ENCODE data around the gene EPHA4.

EPHA4 gene

DNA sequence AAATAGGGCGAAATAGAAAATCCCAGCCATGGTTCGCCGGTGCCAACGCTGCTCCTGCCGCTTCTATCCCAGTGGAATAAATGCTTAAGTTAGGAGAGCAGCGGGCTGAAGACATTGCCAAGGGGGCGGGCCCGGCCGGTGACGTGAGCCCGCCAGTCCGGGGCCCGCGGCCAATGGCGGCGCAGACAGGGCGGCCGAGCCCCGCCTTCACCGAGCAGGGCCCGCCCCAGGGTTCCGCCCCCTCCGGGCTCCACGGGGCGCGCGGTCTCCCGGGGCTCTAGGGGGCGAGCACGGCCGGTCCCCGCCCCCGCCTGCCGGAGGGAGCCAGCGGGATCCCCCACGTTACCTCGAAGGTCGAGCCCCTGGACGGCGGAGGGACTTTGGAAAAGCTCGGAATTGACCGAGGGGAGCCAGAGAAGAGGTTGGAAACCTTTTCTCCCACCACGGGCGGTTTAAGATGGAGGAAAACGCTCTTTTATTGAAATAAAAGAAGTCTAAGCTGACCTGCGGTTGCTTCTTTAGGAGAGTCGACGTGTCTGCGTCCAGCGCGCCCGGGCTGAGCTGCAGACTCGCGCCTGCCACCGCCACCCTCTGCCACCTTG lies at the start of gene EPHA4:
EPHA4 (minus strand) TSS at position 86 of the 602 bp plus-strand sequence; CDS start at position 30, 56 bp downstream.
- peak; percentile 79 for DNase-seq

DNA sequence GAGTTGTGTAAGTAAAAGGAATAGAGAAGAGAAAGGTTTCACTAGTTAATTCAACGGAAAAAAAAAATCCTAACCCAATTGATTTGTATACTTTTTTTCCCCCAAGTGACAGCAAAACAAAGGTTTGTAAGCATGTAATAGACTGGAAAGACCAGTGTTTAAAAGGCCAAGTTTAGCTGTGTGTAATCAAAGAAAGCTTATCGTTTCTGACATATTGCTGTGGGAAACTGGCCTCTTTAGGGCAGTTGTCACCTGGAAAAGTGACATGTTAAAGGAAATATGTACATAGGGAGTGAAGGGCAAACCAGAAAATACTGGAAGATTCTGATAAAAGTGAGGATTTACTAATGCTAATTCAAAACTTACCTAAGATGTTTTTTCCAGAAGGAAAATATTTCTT lies 45.9 kb upstream of the EPHA4 start:
- no peak for DNase-seq

DNA sequence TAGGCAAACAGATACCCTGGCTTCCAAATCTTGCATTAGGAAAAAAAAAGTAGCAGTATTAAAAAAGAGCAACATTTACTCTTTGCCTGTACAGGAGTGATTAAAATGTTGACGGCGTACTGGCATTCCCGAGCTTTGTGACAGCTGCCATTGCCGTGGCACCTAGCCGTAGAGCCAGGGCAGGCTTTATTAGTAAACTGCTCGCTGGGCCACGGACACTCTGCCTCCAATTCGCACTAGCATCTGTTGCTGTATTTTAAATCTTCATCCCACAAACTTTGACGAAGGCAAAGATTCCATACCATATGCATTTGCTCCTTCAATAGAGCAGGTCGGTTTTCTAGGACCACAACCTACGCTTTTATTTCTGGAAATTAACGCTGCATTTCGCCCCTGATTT lies 44.5 kb upstream of the EPHA4 start:
- no peak for DNase-seq

DNA sequence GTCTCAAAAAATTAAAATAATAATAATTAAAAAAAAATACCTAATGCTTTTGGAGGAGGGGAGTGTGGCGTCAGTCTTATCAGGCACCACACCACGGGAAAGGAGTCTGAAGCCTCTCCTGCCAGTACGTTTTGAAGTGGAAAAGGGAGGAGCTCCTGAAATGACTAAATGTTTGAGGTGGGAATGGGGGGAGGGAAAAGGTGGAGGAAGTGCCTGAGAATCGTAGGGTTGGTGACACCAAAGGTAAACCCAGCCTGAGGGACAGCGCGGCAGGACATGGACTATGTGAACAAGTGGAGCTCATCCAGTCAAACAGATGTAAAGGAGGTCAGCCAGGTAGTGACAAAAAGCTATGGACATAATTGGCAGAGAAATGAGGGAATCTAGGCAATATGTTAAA lies 42.2 kb upstream of the EPHA4 start:
- DNase-seq: peak; percentile 7

DNA sequence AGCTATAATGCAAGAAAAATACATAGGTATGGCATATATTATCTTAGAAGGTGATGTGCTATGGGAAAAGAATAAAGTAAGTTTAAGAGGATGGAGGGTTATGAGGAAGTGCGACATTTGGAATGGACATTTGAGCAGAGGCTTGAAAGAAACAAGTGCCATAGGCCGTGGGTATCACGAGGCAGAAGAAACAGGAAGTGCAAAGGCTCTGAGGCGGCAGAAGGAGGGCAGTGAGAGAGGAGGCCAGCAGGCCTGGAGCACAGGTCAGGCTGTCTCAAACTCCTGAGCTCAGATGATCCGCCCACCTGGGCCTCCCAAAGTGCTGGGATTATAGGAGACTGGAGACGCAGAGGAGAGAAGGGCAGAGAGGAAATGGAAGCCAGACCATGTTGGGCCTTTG lies 40.7 kb upstream of the EPHA4 start:
- DNase-seq: no peak

DNA sequence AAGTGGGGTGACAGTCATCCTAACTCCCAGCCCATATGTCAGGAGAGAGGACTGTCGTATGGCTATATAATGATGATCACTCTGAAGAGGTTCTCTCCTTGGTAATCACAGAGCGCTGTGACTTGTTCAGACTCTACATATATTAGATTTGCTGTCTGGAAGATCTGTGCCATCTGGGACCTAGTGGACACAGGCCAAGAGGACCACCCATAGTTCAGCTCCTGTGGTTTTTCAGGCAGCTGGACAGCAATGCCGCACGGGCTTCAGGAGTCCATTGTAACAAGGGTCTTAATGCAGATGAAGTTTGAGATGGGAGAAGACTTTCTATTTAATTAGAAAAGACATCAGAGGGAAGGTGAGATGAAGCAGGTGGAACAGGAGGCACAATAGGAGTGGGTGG lies 40.1 kb upstream of the EPHA4 start:
- DNase-seq: no peak

DNA sequence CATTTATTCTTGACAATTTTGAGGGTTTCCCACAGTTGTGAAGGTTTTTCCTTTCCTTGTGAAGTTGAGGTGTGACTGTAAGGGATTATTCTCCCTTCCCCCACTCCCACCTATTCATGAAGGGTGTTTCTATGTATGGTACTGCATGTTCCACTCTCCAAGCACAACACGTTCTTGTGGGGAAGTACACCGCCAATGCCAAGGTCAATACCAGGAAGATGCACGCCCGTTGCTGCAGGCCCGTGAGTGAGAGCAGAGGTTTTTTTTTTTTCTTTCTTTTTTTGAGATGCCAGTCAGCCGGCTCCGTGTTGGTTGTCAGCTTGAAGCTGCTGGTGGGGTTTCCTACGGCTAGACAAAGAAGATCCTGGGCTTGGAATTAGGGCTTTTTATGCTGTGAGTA lies 38.6 kb upstream of the EPHA4 start:
- DNase-seq: no peak

DNA sequence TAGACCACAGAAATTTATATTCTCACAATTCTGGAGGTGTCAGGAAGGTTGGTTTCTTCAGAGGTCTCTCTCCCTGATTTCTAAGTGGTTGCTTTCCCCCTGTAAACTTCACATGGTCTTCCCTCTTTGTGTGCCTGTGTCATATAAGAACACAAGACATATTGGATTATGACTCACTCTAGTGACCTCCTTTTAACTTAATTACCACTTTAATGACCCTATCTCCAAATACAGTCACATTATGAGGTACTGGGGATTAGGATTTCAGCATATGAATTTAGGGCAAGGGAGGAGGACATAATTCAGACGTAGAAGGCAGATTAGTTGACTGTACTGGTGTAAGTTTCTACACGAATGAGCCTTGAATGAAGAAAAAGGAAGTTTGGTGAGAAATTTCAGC lies 38.2 kb upstream of the EPHA4 start:
- no peak for DNase-seq

DNA sequence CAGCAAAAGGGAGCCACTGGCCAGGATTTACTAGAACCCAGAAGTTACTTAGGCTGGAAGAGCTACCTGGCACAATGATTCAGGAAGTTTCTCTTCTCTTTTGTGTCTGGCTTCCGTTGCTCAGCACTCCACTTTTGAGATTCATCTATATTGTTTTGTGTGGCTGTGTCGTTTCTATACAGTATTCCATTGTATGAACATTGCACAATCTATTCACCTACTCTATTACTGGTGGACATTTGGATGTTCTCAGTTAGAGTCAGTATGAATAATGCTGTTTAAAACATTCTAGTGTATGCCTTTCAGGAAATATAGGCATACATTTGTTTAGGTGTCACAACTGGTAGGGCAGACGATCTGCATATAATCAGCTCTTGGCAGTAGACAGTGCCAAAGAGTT lies 36.3 kb upstream of the EPHA4 start:
- DNase-seq: no peak

DNA sequence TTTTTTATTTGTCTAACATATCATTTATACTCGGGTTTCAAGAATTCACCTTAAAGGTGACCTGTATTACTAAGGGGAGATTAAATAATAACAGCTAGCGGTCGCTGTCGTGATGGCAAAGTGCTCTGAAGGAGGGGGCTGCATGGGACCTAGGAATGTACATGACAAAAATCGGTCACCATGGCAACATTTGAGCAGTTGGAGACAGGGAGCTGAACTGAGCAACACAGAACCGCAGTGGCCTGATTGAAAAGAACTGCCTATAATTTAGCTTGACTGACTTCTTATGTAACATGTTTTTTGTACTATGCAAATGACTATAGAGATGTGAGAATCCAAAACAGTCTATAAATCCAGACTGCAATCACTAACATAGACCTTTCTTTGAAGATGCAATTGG lies 34.3 kb upstream of the EPHA4 start:
- no peak for DNase-seq

DNA sequence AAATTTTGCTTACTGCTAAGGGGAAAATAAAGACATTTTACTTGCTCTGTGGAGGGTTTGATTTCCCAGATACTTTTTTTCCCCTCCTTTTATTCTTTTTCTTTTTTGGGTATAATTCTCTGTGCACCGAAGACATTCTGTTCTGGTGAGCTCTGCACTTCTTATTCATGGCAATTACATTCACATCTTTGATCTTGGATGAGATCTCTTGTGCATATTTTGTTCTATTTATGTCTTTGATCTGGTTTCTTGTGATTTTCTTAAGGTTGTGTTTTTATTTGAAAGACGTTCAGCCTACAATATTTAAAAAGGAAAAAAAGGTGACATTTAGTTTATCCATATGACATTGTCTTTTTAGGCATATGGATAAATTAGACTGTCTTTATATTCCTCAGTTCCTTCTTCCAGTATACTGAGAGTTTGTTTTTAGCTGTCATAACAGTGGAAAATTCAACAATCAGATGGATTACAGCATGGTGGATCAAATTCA lies 33.7 kb upstream of the EPHA4 start:
- DNase-seq: no peak

DNA sequence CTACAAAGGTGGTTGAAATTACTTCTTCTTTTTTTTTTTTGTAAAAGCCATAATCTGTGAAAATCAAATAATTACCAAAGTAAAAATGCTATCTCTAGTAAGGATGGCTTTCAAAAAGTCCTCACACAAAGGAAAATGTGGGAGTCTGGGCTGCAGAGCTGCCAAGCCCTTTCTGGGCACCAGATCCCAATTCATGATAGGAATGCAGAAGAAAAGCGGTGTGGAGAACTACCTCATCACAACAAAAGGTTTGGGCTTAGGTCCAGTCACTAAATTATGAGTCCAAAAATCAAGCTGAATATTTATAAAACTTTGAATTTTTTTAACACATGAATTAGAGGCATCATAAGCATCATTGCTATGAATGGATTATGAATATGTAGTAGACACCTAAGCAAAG lies 30.8 kb upstream of the EPHA4 start:
- no peak for DNase-seq

DNA sequence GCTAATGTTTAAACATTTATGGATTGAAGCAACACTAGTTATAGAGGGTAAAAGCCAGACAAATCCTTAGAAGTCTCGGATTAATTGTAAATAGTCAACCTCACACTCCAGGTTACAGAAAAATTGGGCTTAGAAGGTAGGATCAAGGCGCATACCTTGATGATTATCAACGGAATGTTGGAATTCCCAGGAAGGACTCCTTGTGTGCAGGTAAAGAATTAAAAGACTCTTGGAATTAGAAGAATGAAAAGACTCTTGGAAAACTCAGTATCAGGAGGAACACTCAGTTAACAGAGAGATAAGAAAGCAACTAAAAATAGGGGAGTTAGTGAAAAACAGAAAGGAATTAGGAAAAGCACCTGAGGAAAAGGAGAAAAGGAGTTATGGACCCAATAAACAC lies 29.3 kb upstream of the EPHA4 start:
- no peak for DNase-seq

DNA sequence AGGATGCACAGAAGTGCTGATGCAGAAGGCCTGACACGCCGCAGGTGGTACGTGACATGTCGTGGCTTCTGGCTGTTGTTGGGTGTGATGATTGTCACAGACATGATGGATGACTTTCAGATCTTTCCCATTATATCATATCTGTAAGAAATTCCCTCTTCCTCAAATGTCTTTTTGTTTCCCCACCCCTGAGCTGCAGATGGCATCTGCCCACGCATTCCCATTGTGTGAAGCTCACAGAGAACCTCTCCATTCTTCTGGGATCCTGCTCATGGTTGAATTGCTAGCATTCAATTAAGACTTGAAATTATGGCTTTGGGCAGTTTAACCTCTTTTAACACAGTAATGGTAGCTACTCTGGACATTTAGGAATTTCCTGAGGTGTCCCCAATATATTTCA lies 28.3 kb upstream of the EPHA4 start:
- no peak for DNase-seq

DNA sequence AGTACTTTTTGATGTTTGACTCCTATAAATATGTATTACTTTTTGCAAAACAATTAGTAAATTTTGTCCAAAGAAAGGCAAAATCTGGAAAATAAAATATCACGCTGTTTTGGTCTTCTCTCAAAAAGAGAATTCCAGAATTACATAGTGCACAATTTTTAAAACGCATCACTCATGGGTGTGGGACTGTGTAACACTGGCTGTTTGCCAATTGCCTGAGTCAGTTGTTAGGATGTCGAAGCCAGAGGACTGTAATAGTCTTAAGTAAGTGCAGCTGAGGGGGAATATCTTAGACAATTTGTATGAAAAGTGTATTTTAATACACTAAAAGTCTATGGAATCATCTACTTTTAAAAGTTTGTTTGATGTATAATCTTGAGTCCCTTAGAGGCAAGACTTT lies 24.1 kb upstream of the EPHA4 start:
- DNase-seq: no peak

DNA sequence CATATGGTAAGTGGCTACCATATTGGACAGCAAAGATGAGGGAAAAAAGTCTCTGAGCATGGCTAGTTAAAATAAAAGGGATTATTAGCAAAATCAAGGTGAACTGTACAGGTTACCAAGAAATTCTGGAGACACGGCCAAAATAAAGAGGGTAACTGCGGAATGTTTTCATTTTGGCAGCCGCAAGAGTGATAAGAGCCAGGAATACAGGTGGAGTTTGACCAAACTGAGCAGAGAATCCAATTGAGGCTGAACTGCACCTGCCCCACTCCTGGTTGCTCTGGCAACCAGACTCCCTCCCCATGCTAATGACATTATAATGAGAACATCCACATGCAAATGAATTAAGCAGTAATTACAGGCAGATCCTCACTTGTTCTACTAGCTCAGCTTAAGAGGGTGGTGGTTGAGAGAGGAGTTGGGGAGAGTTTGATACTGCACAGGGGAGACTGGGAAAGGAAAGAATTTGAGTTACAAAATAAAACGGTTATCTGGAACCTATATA lies 18.8 kb upstream of the EPHA4 start:
- DNase-seq: peak; percentile 78

DNA sequence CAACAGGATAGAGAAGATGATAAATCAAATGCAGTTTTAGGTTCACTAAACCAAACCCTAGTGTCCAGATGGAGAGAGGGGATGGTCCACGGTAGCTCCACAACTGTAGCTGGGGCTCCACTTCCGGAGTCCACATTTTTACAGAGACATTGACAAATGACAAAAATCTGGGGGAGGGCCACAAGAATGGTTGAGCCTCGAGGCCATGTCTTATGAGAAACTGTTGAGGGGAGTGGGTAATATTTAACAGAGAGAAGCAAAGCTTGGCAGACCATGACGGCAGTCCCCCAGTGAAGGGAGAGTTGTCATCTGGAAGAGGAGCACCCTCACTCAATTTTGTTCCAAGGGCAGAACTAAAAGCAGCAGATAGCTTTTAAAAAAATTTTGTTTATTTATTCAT lies 17.6 kb upstream of the EPHA4 start:
- no peak for DNase-seq

DNA sequence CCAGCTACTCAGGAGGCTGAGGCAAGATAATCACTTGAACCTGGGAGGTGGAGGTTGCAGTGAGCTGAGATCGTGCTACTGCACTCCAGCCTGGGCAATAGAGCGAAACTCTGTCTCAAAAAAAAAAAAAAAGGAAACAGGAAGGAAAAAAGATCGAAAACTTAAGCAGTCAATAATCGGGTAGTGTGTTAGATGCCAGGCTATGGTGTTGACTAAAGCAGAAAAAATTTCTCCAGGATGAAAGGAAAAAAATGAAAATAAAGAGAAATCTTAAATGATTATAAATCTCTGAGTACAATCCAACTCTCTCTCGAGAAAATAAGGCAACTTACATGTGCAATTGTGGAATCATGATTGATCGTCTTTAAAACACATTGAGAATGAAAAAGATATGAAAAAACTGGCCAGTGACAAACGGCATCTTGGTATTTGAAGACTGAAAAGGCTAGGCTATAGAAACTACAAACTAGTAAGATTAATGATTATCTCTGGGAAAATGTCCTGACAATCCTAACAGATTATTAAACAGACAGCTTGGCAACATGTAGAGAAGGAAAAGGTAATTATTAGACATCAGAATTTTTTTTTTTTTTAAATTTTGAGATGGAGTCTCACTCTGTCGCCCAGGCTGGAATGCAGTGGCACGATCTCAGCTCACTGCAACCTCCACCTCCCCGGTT lies 16.3 kb upstream of the EPHA4 start:
- no peak for DNase-seq

DNA sequence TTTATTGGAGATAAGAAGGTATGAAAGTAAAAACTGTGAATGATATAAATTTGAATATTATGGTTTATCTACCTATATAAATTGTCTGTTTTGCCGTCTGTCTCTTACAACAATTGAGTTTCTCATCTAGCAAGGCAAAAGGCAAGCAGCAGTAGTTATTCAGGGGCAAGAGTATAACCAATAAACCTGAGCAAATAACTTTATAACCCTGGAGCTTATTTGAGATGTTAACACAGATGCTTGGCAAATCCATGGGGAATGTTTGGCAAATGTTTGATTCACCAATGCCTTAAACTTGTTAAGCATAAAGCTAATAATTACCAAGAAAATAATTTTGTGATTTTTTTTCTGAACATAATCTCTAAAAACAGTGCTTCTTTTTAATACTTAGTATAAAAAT lies 9.9 kb upstream of the EPHA4 start:
- DNase-seq: peak; percentile 13

DNA sequence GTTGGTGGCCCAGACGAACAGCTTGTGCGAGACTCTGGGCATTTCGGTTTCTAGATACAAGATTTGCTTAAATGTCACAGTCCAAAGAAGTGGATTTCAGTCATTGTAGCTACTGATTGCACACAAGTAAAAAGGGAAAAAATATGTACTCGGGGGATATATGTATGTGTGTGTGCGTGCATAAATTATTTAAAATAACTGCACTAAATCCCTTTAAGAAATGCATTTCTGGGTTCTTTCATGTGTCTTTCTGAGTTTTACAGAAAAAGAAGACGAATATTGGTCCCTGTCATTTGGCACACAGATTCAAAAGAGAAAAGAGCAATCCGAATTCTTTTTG lies 2.1 kb upstream of the EPHA4 start:
- no peak for DNase-seq

DNA sequence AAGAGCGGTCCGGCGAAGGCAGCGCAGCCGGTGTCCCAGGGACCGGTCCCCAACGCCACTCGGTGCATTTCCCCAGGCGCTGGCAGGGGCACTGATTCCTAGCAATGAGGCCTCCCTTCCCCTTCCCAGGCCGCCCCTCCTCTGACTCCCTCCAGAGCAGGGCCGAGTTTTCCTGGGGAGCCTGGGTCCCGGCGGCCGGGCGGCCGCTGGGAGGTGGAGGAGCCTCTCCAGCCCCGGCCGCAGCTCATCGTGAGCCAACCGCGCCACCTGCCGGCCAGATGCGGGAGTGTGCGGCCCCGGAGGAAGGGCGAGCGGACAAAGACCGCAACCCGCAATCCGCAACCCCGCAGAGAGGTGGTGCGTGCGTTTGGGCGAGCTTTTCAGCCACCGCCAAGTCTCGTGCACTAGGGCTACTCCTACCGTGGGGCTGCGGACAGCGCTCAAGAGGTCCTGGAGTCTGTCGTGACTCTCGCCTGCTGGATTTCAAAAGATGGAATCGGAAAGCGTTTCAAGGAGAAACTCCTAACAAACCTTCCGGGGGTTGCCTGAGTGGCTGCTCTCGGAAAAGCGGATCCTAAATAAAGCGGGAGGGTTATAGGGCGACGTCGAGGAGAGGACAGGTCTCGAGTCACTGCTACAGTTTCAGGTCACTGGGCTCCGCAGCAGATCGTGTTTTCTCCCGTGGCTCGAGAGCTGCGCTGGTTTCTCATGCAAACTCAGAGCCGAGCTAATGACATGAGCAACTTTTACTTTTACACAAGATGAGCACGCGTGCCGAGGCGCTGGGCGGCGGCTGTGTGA lies 1.5 kb upstream of the EPHA4 start:
- peak; percentile 80 for DNase-seq

DNA sequence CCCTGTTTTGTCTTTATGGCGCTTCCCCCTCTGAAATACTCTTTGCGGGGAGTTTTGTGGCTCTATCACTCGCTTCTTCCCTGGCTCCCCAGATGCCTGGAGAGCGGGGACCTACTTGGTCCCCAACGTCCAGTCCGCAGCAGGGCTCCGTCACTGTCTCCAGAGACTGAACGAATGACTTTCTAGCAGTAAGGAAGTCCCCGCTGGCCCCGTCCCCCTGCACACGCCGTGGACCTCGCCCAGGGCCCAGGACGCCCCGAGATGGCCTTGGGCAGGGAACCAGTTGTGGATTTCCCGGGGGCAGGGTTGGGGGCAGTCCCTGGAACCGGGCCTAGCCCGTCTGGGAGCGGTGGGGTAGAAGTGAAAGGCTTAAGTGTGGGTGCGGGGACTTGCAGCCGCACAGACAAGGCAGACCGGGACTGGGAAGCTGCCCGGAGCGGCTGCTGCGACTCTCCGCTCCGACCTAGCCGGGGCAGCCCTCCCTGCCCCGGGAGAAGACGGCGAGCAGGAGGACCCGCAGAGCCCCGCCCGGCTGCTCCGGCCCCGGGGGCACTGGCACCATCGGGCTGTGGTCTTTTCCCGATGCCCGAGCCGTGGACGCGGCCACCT lies 821 bp upstream of the EPHA4 start:
- DNase-seq: peak; percentile 41

DNA sequence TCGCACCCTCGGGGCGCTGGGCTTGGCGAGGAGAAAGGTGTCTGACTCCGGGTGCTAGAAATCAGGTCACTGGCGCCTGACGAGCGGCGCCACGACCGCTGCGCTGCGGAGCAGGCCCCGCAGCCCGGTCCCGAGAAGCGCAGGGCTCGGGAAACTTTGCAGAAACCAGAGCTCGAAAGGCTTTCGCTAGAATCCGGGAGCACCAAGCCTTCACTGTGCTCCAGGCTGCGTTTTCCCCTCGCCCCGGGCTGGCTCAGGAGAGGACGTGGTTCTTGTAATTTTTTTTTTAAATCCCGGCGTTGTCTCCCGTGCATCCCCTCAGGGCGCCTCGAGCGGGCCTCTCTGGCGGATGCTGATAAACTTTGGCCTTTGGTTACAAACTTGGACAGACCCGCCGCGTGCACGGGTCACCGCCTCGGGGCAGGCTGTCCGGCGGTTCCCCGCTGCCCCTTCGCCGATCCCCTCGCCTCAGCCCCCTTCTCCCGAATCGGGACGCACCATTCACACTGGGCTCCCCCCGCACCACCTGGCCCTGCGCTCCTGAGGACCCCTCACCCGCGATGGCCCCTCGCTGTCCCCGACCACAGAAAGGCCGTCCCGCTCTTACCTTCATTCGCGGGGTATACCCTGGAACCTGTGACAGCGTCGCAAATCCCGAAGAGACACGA lies 419 bp downstream of the EPHA4 start:
- DNase-seq: no peak
